Upper lobe of left lung (tissue), 6 donors: Measurements from ENCODE around the gene AMDHD2. TPM values are rescaled to one million over a fixed set of nuclear protein-coding genes. Genes with fewer than 3 reads are reported as not detected.

Experiments
- small RNA-seq, 4 donors: library from RNA; depleted of rRNA; stranded (forward); fragments of <200 nt; gene quantifications; one replicate each; pipeline ENCODE3, GENCODE V24; 2016
- total RNA-seq, 6 donors: library from RNA; depleted of rRNA in 4 of 6; stranded (reverse); fragments of >200 nt in 4 of 6; gene quantifications; one replicate each; pipeline versions ENCODE4 v1.1.0 to v1.2.1, GENCODE V29; 2016 to 2021
- donor health status: DM: no; HTN: no; CAD: no; lungs with moderate emphysema.
- donor health status: DM: no; HTN: yes; CAD: no; lungs with severe emphysema.

AMDHD2 gene
- total RNA-seq, 6 donors from 2014 or later: 33.0 to 126 (median 68.4) TPM

Small RNA genes within 50 kb of the gene (small RNA-seq; reads per million reads assigned to genes)
- gene AC093525.1: 0 reads per million in 4 donors
- 0 to 0.14 (median 0.03) reads per million in 4 donors for gene MIR3178

Other genes with a start within 250 kb of the AMDHD2 start
- gene ABCA3, start 179.6 kb upstream of the AMDHD2 start, total RNA-seq: 100 to 1,000 TPM; 337 to 619 (median 455) TPM
- 1 to 10 TPM; 2.7 to 5.2 (median 3.9) TPM for gene CCNF, start 90.9 kb upstream of the AMDHD2 start, total RNA-seq
- 1 to 10 TPM in 4 of 6 donors, under 1 TPM in 1, not detected in 1; 0.61 to 2.7 (median 1.7) TPM for gene TEDC2, start 60.3 kb upstream of the AMDHD2 start, total RNA-seq
- not detected for gene NTN3, start 49.1 kb upstream of the AMDHD2 start, total RNA-seq
- 10 to 100 TPM; 25.9 to 49.6 (median 37.2) TPM for gene TBC1D24, start 45.2 kb upstream of the AMDHD2 start, total RNA-seq
- gene ATP6V0C, start 6.4 kb upstream of the AMDHD2 start, total RNA-seq: 100 to 1,000 TPM in 4 of 6 donors, 10 to 100 TPM in 2; 84.9 to 332 (median 164) TPM
- 10 to 100 TPM in 2 of 6 donors, 1 to 10 TPM in 3, under 1 TPM in 1; 0.91 to 17.0 (median 5.4) TPM for gene CEMP1, start 11.0 kb downstream of the AMDHD2 start, total RNA-seq
- 10 to 100 TPM; 39.4 to 83.1 (median 67.2) TPM for gene PDPK1, start 17.6 kb downstream of the AMDHD2 start, total RNA-seq
- gene KCTD5, start 162.2 kb downstream of the AMDHD2 start, total RNA-seq: 10 to 100 TPM; 25.7 to 45.5 (median 33.0) TPM
- 1 to 10 TPM in 5 of 6 donors, under 1 TPM in 1; 0.91 to 8.1 (median 1.8) TPM for gene PRSS27, start 199.9 kb downstream of the AMDHD2 start, total RNA-seq
- 1,000 to 10,000 TPM in 2 of 6 donors, 100 to 1,000 TPM in 4; 317 to 3,815 (median 582) TPM for gene SRRM2, start 232.3 kb downstream of the AMDHD2 start, total RNA-seq